Activated T-cell treated with anti-CD3 and anti-CD28 coated beads, Interleukin-2, amount 50 U/mL, for 24 hours (primary cell): Measurements from ENCODE around the gene LHX3.

Experiments used
- DNase-seq: peaks from one replicate; pipeline ENCODE4 v3.0.0-alpha.2; 2020
- H3K27ac Mint-ChIP-seq: 2 replicates; pipeline ENCODE4 v1.8.0; 2020; ENCODE audit warnings: mild to moderate bottlenecking, mixed read lengths
- H3K27me3 Mint-ChIP-seq: 2 replicates; pipeline ENCODE4 v1.8.0; 2020; ENCODE audit warnings: mixed read lengths
- H3K36me3 Mint-ChIP-seq: 2 replicates; pipeline ENCODE4 v1.8.0; 2020; ENCODE audit warnings: low read depth, mixed read lengths
- H3K4me1 Mint-ChIP-seq: 2 replicates; pipeline ENCODE4 v1.8.0; 2020; ENCODE audit warnings: low read depth, mixed read lengths
- H3K4me3 Mint-ChIP-seq: 2 replicates; pipeline ENCODE4 v1.8.0; 2020; ENCODE audit warnings: mild to moderate bottlenecking, moderate library complexity, mixed read lengths
- H3K9me3 Mint-ChIP-seq: 2 replicates; pipeline ENCODE4 v1.8.0; 2020; ENCODE audit warnings: mixed read lengths

Gene LHX3

DNA sequence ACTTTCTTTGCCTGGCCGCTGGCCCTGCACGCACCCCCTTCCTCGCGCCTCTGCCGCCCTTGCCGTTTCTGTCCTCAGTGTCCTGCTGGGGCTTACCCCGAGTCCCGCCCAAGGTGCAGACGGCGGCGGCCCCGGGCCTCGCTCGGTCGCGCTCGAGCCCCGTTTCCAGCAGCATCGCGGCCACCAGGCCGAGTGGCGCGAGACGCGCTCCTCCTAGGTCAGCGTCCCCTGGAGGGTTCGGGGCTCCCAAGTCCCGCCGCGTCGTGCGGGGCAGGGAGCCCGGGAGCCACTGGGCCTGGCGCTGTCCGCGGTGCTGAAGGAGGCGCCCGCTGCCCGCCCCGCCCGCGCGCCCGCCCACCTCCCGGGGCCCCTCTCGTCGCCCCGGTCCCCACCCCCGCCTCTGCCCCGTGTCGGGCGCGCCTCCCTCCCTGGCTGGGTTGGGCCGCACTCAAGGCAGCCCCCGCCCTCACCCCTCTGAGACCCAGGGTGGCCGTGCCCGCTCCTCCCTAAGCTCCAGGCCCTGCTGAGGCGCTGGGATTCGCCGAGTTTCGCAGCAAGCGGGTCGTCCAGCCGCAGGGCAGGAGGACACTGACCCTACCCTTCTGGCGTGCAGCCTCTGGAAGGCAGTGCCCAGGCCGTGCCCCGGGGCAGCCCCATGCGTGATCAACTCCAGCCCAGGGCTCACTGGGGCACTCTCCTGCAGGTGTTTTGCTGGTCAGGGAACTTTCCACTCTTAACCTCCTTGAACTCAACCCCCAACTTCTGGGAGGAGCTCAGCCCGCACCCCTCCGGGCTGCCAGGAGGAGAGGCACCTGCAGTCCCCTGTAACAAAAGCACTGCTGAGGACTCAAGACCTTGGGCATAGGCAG is at the start of gene LHX3:
TSS of gene LHX3 (minus strand) at position 291 of the 869 bp plus-strand sequence. CDS start at position 175, 116 bp downstream.
- no peak within 1 kb of the TSS for H3K4me3 Mint-ChIP-seq
- no peak for DNase-seq
- peaks cover 46% of the 10 kb centered on the region for H3K27me3 Mint-ChIP-seq
- peaks cover 39% of the 10 kb centered on the region for H3K36me3 Mint-ChIP-seq
- no peak within 1 kb of the TSS for H3K27ac Mint-ChIP-seq
- H3K9me3 Mint-ChIP-seq, result no peaks in the 10 kb centered on the region
- H3K4me1 Mint-ChIP-seq, result no peaks in the 10 kb centered on the region

DNA sequence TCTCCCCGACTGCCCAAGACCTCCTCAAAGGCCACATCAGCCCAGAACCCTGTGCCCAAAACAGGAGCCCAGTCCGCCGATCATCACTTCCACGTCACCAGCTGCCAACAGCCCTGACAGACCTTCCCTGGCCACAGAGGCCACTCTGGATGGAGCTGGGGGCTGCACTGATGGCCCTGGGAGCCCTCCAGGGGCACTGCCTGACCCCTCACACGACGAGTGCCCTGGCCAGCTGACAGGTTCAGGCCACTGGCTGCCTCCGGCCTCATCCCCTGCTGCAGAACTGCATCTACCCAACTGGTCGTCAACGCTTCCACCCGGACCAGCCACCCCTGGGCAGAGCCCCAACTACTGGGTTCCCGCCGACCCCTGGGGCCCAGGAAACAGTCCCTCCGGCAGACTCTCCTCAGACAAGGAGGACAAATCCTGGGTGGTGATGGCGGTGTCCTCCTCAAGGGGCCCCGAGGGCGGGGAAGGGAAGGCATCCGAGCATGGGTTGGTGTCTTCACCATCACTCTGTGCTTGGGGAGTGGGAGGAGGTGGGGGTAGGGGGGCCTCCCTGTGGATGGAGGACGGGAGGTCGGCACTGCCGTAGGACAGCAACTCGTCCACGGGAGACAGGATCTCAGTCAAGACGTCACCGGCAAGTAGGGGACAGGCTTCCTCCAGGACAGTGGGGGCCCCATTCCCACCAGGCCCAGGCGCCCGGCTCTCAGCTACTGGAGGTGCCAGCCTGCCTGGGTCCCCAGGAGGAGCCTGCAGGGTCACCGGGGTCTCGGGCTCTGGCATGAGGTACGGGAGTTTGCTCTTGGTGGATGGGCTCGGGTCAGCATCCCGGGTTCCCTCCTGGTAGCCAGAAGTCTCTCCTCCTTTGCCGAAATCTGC is 48.6 kb upstream of the LHX3 start:
- no peaks in the 10 kb centered on the region for H3K4me1 Mint-ChIP-seq
- no peak overlapping the region for H3K27ac Mint-ChIP-seq
- no peaks in the 10 kb centered on the region for H3K36me3 Mint-ChIP-seq
- no peak overlapping the region for H3K4me3 Mint-ChIP-seq
- no peak for DNase-seq
- H3K9me3 Mint-ChIP-seq, result no peaks in the 10 kb centered on the region
- no peaks in the 10 kb centered on the region for H3K27me3 Mint-ChIP-seq

DNA sequence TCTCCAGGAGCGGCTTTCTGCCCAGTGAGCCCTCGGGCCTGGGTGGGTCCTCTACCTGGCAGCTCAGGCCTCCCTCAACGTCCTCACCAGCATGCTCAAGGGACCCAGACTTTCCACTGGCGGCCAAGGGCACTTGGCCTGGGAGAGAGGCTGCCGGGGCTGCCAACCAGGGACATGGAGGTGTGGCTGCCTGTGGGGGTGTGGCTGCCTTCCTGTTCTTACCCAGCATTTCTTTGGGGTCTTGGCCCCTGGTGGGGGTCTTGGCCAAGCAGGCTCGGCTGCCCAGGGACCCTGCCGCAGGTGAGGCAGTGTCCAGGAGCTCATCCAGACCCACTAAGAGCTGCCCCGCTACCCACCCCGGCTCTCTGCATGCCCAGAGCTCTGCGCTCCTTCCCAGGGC is 47.9 kb upstream of the LHX3 start:
- no peak for DNase-seq
- Mint-ChIP-seq H3K9me3 (no peaks in the 10 kb centered on the region), H3K4me3 (no peak overlapping the region), H3K27me3 (no peaks in the 10 kb centered on the region), H3K36me3 (no peaks in the 10 kb centered on the region), H3K4me1 (no peaks in the 10 kb centered on the region), H3K27ac (no peak overlapping the region)

DNA sequence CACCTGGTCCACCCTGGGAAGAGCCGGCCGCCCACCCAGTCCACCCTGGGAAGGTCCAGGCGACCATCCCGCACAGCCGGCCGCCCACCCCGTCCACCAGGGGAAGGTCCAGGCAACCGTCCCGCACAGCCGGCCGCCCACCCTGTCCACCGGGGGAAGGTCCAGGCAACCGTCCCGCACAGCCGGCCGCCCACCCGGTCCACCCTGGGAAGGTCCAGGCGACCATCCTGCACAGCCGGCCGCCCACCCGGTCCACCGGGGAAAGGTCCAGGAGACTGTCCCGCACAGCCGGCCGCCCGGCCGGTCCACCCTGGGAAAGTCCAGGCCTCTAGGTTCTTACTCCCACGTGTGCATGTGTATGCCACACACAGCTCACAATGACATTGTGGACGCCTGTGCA is 47.4 kb upstream of the LHX3 start:
- DNase-seq, result no peak
- H3K27me3 Mint-ChIP-seq, result no peaks in the 10 kb centered on the region
- no peak overlapping the region for H3K27ac Mint-ChIP-seq
- no peaks in the 10 kb centered on the region for H3K4me1 Mint-ChIP-seq
- H3K9me3 Mint-ChIP-seq, result no peaks in the 10 kb centered on the region
- H3K4me3 Mint-ChIP-seq, result no peak overlapping the region
- H3K36me3 Mint-ChIP-seq, result no peaks in the 10 kb centered on the region

DNA sequence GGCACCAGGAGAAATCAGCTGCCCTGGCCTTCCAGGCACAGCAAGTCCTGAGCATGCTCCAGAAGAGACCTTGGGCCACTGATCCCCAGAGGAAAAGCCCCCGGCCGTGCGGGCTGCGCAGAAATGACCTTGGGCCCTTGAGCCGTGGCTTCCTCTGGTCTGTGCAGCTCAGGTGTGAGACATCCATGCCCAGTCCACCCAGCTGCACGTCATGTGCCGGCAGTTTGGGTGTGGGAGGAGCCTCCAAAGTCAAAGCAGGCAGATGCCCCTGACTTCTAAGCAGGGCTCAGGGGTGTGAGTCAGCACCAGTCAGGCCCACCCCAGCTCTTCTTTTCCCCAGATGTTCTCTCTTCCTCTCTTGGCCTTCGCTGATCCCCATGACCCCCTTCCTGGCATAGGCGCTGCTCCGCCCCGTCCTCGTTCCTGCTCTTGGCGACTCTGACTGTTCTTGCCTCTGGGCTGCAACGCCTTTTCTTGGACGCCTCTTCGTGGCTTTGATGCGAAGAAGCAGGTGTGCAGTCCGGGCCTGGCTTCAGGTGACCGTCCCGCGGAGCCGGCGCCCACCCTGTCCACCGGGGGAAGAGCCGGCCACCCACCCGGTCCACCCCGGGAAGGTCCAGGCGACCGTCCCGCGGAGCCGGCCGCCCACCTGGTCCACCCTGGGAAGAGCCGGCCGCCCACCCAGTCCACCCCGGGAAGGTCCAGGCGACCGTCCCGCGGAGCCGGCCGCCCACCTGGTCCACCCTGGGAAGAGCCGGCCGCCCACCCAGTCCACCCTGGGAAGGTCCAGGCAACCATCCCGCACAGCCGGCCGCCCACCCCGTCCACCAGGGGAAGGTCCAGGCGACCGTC is 46.6 kb upstream of the LHX3 start:
- no peaks in the 10 kb centered on the region for H3K27me3 Mint-ChIP-seq
- H3K4me1 Mint-ChIP-seq, result no peaks in the 10 kb centered on the region
- DNase-seq, result no peak
- H3K4me3 Mint-ChIP-seq, result no peak overlapping the region
- H3K27ac Mint-ChIP-seq, result no peak overlapping the region
- H3K9me3 Mint-ChIP-seq, result no peaks in the 10 kb centered on the region
- no peaks in the 10 kb centered on the region for H3K36me3 Mint-ChIP-seq

DNA sequence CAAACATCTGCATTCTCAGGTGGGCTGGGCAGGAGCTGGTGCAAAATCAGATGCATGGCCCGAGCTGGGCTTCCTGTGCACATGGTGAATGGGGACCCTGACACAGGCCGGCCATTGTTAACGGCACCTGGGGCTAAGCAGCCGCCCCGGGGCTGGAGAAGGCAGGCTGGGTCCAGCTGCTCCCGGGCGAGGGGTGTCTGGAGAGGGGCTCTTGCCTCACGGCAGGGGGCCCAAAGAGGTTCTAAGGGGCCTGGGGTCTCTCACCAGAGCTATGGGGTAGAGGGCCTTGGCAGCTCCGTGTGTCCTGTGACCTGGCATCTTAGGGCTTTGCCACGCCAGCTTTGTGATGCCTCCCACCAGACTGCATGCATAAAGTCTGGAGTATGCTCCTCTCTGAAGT is 45.7 kb upstream of the LHX3 start:
- Mint-ChIP-seq H3K4me1 (peaks cover 5% of the 10 kb centered on the region), H3K9me3 (no peaks in the 10 kb centered on the region), H3K27ac (no peak overlapping the region), H3K4me3 (no peak overlapping the region), H3K27me3 (no peaks in the 10 kb centered on the region), H3K36me3 (no peaks in the 10 kb centered on the region)
- DNase-seq, result no peak

DNA sequence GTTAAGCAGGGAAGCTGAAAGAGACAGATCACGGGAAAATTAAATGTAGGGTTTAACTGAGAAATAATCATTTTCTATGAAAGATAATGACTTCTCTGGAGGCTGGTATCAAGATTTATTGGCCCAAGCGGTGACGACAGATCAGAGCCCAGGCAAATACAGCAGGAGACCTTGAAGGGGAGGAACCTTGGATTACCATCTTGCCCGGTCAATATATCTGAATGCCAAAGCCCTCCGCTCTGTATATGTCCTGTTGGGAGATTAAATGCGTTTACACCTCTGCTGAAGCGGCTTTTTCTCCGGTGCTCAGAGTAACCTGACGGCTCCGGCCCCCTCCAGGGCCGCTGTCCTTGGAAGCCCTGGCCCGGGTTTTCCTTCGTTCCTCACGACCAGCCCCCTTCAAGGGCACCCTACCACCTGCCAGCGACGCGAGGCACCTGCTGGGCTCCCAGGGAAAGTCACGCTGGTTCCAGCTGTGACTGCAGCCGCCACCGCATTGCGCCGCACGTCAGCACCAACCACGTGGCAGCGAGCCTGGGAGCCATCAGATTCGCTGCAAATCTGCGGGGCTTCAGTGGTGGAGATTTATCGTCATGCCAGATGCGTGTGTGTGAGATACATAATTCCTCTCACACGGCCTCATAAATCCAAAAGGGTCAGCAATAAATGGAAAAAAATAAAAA is 45.1 kb upstream of the LHX3 start:
- DNase-seq, result no peak
- Mint-ChIP-seq H3K9me3 (no peaks in the 10 kb centered on the region), H3K27ac (no peak overlapping the region), H3K36me3 (peaks cover 2% of the 10 kb centered on the region), H3K4me1 (peaks cover 6% of the 10 kb centered on the region), H3K27me3 (no peaks in the 10 kb centered on the region), H3K4me3 (no peak overlapping the region)

DNA sequence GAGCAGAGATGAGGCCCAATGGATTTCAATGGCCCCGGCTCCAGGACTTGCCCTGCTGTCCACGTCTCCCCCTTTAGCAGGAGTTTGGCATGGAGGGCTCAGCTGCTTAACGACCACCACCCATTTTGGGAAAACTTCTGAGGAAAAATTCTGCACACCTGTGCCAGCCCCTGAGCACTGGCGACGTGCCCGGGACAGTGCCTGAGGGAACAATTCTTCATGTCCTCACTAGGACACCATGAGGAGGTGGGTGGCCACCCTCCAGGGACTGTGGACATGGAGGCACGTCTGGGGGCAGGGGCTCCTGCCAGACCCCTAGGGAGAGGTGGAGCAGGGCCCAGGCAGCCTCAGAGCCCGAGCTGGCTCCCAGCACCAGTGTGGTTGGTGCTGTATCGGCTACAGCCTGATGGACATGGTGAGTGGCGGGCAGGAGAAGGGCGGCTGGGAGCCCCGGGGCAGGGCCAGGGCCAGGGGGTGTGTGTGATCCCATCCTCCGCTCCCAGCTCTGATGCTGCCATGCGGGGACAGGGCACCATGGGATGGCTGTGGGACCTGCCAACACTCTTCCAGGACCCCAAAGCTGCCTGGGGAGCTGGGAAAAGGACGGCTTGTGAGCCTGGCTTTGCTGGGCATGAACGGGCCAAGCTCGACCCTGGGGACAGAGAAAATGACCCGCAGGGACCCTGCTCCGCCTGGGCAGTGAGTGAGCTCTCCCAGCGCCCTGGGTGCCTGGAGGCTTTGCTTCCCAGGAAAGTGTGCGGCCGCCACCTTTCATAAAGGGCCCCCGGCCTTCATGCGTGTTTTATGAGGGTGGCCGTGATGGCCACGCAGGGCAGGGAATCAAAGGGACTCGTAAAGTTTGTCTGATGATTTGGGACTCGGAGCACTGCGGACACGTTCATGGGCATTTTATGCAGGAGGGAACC is 44.3 kb upstream of the LHX3 start:
- H3K4me3 Mint-ChIP-seq, result no peak overlapping the region
- H3K27me3 Mint-ChIP-seq, result no peaks in the 10 kb centered on the region
- H3K36me3 Mint-ChIP-seq, result peaks cover 9% of the 10 kb centered on the region
- no peaks in the 10 kb centered on the region for H3K9me3 Mint-ChIP-seq
- no peak overlapping the region for H3K27ac Mint-ChIP-seq
- peaks cover 14% of the 10 kb centered on the region for H3K4me1 Mint-ChIP-seq
- no peak for DNase-seq

DNA sequence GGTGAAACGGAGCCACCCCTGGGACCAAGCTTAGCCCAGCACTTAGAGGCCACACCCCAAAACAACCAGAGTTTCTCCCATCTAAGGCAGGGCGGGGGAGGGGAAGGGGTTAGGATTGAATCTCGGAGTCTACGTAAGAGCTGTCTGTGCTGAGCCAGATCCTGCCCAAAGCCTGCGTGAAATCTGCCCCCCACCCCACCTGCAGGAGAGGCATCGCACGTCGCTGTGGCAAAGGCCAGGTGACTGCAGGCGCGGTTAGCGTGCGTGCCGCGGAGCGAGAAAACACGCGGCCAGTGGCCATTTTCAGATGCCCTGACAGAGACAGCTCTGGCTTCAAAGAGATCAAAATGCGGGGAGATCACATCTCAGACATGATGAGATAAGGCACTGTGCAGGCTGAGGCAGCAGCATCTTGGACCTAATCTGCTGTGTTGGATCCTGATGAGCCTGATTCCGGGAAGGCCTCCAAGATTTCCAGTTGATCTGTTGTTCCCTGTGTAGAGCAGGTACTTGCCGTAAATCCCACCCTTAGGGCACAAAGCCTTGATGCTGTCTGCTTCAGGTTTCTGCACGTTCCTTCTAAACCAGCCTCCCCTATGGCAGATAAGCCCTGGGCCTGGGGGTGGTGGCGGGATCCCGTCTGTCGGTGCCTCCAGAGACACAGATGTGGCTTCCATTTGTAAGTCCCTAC is 43.2 kb upstream of the LHX3 start:
- DNase-seq, result no peak
- H3K4me1 Mint-ChIP-seq, result peaks cover 25% of the 10 kb centered on the region
- H3K36me3 Mint-ChIP-seq, result peaks cover 20% of the 10 kb centered on the region
- H3K9me3 Mint-ChIP-seq, result no peaks in the 10 kb centered on the region
- no peak overlapping the region for H3K4me3 Mint-ChIP-seq
- H3K27me3 Mint-ChIP-seq, result no peaks in the 10 kb centered on the region
- no peak overlapping the region for H3K27ac Mint-ChIP-seq

DNA sequence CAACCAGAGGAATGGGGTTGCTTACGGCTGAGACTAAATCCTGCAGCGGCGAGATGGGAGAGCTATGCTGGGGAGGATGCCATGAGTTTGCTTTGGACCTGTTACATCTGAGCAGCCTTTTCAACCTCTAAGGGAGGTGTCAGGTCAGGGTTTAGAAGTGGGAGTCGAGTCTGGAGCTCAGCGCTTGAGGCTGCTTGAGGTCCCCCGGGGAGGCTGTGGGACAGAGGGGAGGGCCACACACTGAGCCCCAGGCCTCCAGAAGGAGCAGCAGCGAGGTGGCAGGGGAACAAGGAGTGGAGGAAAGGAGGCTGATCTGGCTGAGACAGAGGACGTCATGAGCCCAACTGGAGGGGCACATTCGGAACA is 42.6 kb upstream of the LHX3 start:
- H3K27me3 Mint-ChIP-seq, result no peaks in the 10 kb centered on the region
- no peak for DNase-seq
- H3K4me3 Mint-ChIP-seq, result no peak overlapping the region
- no peaks in the 10 kb centered on the region for H3K9me3 Mint-ChIP-seq
- peaks cover 31% of the 10 kb centered on the region for H3K4me1 Mint-ChIP-seq
- H3K36me3 Mint-ChIP-seq, result peaks cover 24% of the 10 kb centered on the region
- no peak overlapping the region for H3K27ac Mint-ChIP-seq

DNA sequence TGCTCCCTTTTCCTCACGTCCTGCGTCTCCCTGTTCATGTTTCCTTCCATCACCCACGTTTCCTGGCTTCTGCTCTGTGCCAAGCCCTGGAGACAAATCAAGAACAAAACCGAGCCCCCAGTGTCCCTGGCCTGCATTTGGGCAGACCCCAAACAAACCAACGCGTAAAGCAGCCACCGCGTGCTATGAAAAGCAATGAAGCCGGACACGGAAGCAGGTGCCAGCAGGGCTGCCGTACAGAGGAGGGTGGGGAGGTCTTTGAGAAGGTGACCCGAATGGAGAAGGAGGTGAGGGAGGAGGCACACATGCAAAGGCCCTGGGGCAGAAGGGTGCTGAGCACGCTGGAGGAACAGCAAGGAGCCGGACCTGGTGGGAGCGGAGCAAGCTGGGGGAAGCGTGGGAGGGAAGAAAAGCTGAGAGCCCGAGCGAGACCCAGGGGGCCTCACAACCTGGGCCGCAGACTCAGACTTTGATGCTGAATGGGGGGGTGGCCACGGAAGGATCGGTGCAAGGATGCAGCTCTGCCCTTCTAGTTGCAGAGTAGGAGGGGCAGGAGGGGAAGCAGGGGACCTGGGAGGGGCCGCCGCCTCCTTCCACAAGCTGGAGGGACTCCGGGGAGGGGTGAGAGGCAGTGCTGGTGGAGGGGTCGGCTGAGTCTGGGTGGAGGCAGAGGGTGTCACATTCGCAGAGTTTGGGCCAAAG is 42.1 kb upstream of the LHX3 start:
- peaks cover 36% of the 10 kb centered on the region for H3K4me1 Mint-ChIP-seq
- no peaks in the 10 kb centered on the region for H3K27me3 Mint-ChIP-seq
- no peak for DNase-seq
- H3K9me3 Mint-ChIP-seq, result no peaks in the 10 kb centered on the region
- H3K27ac Mint-ChIP-seq, result peak overlapping the region; percentile 41
- H3K36me3 Mint-ChIP-seq, result peaks cover 28% of the 10 kb centered on the region
- H3K4me3 Mint-ChIP-seq, result no peak overlapping the region
